CD14-positive monocyte (primary cell): Measurements from ENCODE around the gene TAF4. TPM values are rescaled to one million over a fixed set of nuclear protein-coding genes. Genes with fewer than 3 reads are reported as not detected.

ENCODE experiments used
- DNase-seq, 3 donors: peaks; one replicate each; pipeline ENCODE4 v3.0.0-alpha.2; 2011 to 2022
- H2AFZ ChIP-seq: 2 replicates; pipeline ENCODE4 v1.6.0; 2012; ENCODE audit warnings: mild to moderate bottlenecking, low read depth, low read length, inconsistent platforms; ENCODE audit not compliant: insufficient read depth, poor library complexity, severe bottlenecking
- H3K27ac ChIP-seq, 2 donors: 1 replicate in 1 of 2; 2 replicates in 1 of 2; pipeline ENCODE4 v1.5.1; 2012 to 2013; ENCODE audit warnings: low read length in 2 of 2, control low read depth in 1 of 2, inconsistent platforms in 1 of 2, low read depth in 1 of 2, mild to moderate bottlenecking in 1 of 2
- H3K27me3 ChIP-seq, 2 donors: one replicate each; pipeline versions ENCODE4 v1.6.0 to v1.6.1; 2011 to 2013; ENCODE audit warnings: low read length in 2 of 2; ENCODE audit not compliant: control insufficient read depth in 2 of 2, insufficient read depth in 2 of 2
- H3K36me3 ChIP-seq, 2 donors: replicated peaks in 1 of 2; 1 replicate in 1 of 2; 2 replicates in 1 of 2; pipeline versions ENCODE4 v1.5.1 to v1.6.1; 2012 to 2013; ENCODE audit warnings: low read length in 2 of 2, control low read depth in 1 of 2, inconsistent platforms in 1 of 2, mild to moderate bottlenecking in 1 of 2; ENCODE audit not compliant: insufficient read depth in 2 of 2, control insufficient read depth in 1 of 2
- H3K4me1 ChIP-seq, 2 donors: 1 replicate in 1 of 2; 2 replicates in 1 of 2; pipeline versions ENCODE4 v1.5.1 to v1.6.1; 2012 to 2013; ENCODE audit warnings: low read length in 2 of 2, control low read depth in 1 of 2, inconsistent platforms in 1 of 2, mild to moderate bottlenecking in 1 of 2, moderate library complexity in 1 of 2; ENCODE audit not compliant: insufficient read depth in 2 of 2, control insufficient read depth in 1 of 2
- H3K4me2 ChIP-seq: replicated peaks from 2 replicates; pipeline ENCODE3; 2012; ENCODE audit warnings: low read length, moderate library complexity, mild to moderate bottlenecking; ENCODE audit not compliant: poor library complexity, severe bottlenecking; ENCODE audit errors: extremely low read depth
- H3K4me3 ChIP-seq, 3 experiments: fragments of 200-600 bp in 1 of 3; sonication (generic) in 1 of 3; replicated peaks in 1 of 3; 1 replicate in 2 of 3; 2 replicates in 1 of 3; pipeline ENCODE4 v1.5.1; 2011 to 2013; ENCODE audit warnings: low read length in 3 of 3, mild to moderate bottlenecking in 3 of 3, control low read depth in 2 of 3, low read depth in 2 of 3, inconsistent platforms in 1 of 3, moderate library complexity in 1 of 3
- H3K79me2 ChIP-seq: 2 replicates; pipeline ENCODE4 v1.6.0; 2012; ENCODE audit warnings: mild to moderate bottlenecking, control low read depth, inconsistent platforms, low read length, moderate library complexity; ENCODE audit not compliant: insufficient read depth
- H3K9ac ChIP-seq: 2 replicates; pipeline ENCODE4 v1.6.0; 2017; ENCODE audit warnings: low read length, mild to moderate bottlenecking; ENCODE audit not compliant: insufficient read depth, poor library complexity, severe bottlenecking
- H3K9me3 ChIP-seq, 2 donors: replicated peaks in 1 of 2; 1 replicate in 1 of 2; 2 replicates in 1 of 2; pipeline versions ENCODE4 v1.5.1 to v1.6.1; 2012 to 2013; ENCODE audit warnings: low read length in 2 of 2, control low read depth in 1 of 2; ENCODE audit not compliant: control insufficient read depth in 1 of 2, insufficient read depth in 1 of 2
- H4K20me1 ChIP-seq: 2 replicates; pipeline ENCODE4 v1.6.0; 2012; ENCODE audit warnings: mild to moderate bottlenecking, low read length, control low read depth, moderate library complexity; ENCODE audit not compliant: insufficient read depth
- H3K27ac Mint-ChIP-seq, 7 donors: one replicate each; pipeline ENCODE4 v1.8.0; 2020; ENCODE audit warnings: mild to moderate bottlenecking in 7 of 7, mixed read lengths in 7 of 7, moderate library complexity in 6 of 7, inconsistent platforms in 2 of 7
- H3K27me3 Mint-ChIP-seq, 3 donors: one replicate each; pipeline ENCODE4 v1.8.0; 2021 to 2022; ENCODE audit warnings: low read depth in 3 of 3, mild to moderate bottlenecking in 3 of 3, mixed read lengths in 3 of 3, moderate library complexity in 3 of 3, inconsistent platforms in 1 of 3
- H3K36me3 Mint-ChIP-seq, 2 donors: one replicate each; pipeline ENCODE4 v1.8.0; 2020; ENCODE audit warnings: mixed read lengths in 2 of 2, inconsistent platforms in 1 of 2, mild to moderate bottlenecking in 1 of 2
- H3K4me1 Mint-ChIP-seq: one replicate; pipeline ENCODE4 v1.8.0; 2020; ENCODE audit warnings: mild to moderate bottlenecking, mixed read lengths
- H3K4me3 Mint-ChIP-seq, 2 donors: one replicate each; pipeline ENCODE4 v1.8.0; 2020; ENCODE audit warnings: mild to moderate bottlenecking in 2 of 2, mixed read lengths in 2 of 2, moderate library complexity in 1 of 2
- H3K9me3 Mint-ChIP-seq, 7 donors: one replicate each; pipeline ENCODE4 v1.8.0; 2020 to 2022; ENCODE audit warnings: mixed read lengths in 7 of 7, mild to moderate bottlenecking in 6 of 7, moderate library complexity in 6 of 7, inconsistent platforms in 2 of 7
- WGBS: methylation state at CpG from one replicate; pipeline ENCODE4 v1.1.5; 2013; ENCODE audit warnings: missing lambda C conversion rate; ENCODE audit not compliant: insufficient coverage; 5-methylcytosine and 5-hydroxymethylcytosine counted together
- intact Hi-C, 2 donors: fragments of 100-400 bp; cut with micrococcal nuclease; formaldehyde crosslinking; loops; one replicate each; pipeline versions ENCODE4 v1.15.0 to v1.15.1; 2023
- polyA plus RNA-seq, 3 donors: library from polyadenylated mRNA; depleted of rRNA in 1 of 3; unstranded in 2 of 3; stranded (reverse) in 1 of 3; fragments of 300-500 nt in 2 of 3; fragments of >200 nt in 1 of 3; fragmentation: Illumina TruSeq in 2 of 3; gene quantifications; 1 replicate in 2 of 3; 2 replicates in 1 of 3; pipeline ENCODE4 v1.2.3, GENCODE V29; 2012 to 2021
- TF ChIP-seq, protein P1 (sequence below): fragments of 200-600 bp; IDR thresholded peaks from one replicate; pipeline ENCODE4 v1.8.0; 2022; ENCODE audit warnings: antibody characterized with exemption, mild to moderate bottlenecking

TAF4 gene
- polyA plus RNA-seq, 3 donors, result 0.48 to 14.9 (median 0.99) TPM

DNA sequence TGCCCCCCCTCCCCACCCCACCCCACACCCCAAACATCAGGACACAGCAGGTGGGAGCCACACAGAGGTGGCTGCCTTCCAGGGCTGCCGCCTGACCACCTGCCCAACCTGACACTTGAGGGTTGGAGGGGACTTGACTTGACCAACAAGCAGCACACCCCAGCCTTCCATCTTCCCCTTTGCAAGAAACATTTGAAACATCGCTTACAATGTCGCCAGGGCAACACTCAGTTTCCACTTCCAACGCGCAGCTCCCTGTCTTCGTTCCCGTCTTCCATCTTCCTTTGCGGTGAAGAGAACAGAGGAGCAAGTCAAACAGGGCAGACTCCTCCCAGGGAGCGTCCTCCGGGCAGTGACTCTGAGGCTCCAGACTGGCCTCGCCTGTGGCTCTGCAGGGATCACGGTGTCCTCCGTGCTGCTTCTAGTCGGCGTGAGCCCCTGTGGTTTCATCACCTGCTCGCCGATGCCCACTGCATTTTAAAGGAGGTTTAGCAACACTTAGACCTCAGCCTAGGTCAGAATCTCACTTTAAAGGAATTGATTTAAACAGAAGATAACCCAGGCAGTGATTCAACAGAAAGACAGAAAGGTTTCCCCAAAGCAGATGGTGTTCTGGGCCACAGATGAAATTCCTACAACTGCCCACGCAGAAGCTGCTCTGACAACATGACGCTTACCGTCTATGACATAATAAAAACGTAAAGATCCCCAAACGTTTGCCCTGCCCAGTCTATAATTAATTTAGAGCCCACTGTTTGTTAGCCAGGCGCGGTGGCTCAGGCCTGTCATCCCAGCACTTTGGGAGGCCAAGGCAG lies 130.8 kb downstream of the TAF4 start:
- no peak overlapping the region for H2AFZ ChIP-seq
- no peak overlapping the region for H3K27ac ChIP-seq
- no peak overlapping the region for H3K4me3 ChIP-seq
- TF ChIP-seq, protein P1, sequence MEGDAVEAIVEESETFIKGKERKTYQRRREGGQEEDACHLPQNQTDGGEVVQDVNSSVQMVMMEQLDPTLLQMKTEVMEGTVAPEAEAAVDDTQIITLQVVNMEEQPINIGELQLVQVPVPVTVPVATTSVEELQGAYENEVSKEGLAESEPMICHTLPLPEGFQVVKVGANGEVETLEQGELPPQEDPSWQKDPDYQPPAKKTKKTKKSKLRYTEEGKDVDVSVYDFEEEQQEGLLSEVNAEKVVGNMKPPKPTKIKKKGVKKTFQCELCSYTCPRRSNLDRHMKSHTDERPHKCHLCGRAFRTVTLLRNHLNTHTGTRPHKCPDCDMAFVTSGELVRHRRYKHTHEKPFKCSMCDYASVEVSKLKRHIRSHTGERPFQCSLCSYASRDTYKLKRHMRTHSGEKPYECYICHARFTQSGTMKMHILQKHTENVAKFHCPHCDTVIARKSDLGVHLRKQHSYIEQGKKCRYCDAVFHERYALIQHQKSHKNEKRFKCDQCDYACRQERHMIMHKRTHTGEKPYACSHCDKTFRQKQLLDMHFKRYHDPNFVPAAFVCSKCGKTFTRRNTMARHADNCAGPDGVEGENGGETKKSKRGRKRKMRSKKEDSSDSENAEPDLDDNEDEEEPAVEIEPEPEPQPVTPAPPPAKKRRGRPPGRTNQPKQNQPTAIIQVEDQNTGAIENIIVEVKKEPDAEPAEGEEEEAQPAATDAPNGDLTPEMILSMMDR, result no peak
- intact Hi-C loops, result no loop called here
- no peaks in the 10 kb centered on the region for H4K20me1 ChIP-seq
- Mint-ChIP-seq H3K4me1 (no peaks in the 10 kb centered on the region), H3K27me3 (peaks cover 0 to 3% (median 2%) of the 10 kb centered on the region in 3 donors), H3K9me3 (peaks cover under 1 to 8% (median 5%) of the 10 kb centered on the region in 7 donors), H3K27ac (no peak overlapping the region), H3K36me3 (no peaks in the 10 kb centered on the region), H3K4me3 (no peak overlapping the region)
- 81% methylated on average over 24 of the region's 24 CpGs for WGBS
- peaks cover 0 to 38% of the 10 kb centered on the region in 2 donors for H3K9me3 ChIP-seq
- no peak for DNase-seq
- no peaks in the 10 kb centered on the region for H3K27me3 ChIP-seq
- H3K79me2 ChIP-seq, result no peaks in the 10 kb centered on the region
- no peaks in the 10 kb centered on the region for H3K4me1 ChIP-seq
- H3K36me3 ChIP-seq, result no peaks in the 10 kb centered on the region
- no peak overlapping the region for H3K9ac ChIP-seq
- no peak overlapping the region for H3K4me2 ChIP-seq

- Histone ChIP-seq H3K4me1 (no peaks in the 10 kb centered on the region), H4K20me1 (no peaks in the 10 kb centered on the region), H3K79me2 (no peaks in the 10 kb centered on the region), H3K4me2 (no peak overlapping the region), H3K4me3 (no peak overlapping the region), H3K9me3 (peaks cover 0 to 46% of the 10 kb centered on the region in 2 donors), H3K9ac (no peak overlapping the region), H2AFZ (no peak overlapping the region), H3K27me3 (no peaks in the 10 kb centered on the region), H3K36me3 (no peaks in the 10 kb centered on the region), H3K27ac (no peak overlapping the region)
- TF ChIP-seq, protein P1, result no peak
- Mint-ChIP-seq H3K36me3 (no peaks in the 10 kb centered on the region), H3K4me3 (no peak overlapping the region), H3K27ac (no peak overlapping the region), H3K4me1 (no peaks in the 10 kb centered on the region), H3K9me3 (peaks cover 2 to 12% (median 7%) of the 10 kb centered on the region in 7 donors), H3K27me3 (peaks cover 0 to 2% (median 2%) of the 10 kb centered on the region in 3 donors)
- no peak for DNase-seq
- intact Hi-C loops, result no loop called here
- WGBS, result 93% methylated on average over 28 of the region's 36 CpGs
Measured at GRCh38 chr20:61933951-61934715, 131.5 kb downstream of the TAF4 start.
